Activated T-cell treated with anti-CD3 and anti-CD28 coated beads for 24 hours (primary cell): ENCODE measurements around the gene BRIP1.
"Not testable (repeated sequence)": the region's sequence is repeated elsewhere in the genome, so short reads cannot be mapped to it uniquely, and the experiment has no call there.

Experiments used
- DNase-seq: peaks from one replicate; pipeline ENCODE4 v3.0.0-alpha.2; 2020; ENCODE audit warnings: low read depth

BRIP1 gene

DNA sequence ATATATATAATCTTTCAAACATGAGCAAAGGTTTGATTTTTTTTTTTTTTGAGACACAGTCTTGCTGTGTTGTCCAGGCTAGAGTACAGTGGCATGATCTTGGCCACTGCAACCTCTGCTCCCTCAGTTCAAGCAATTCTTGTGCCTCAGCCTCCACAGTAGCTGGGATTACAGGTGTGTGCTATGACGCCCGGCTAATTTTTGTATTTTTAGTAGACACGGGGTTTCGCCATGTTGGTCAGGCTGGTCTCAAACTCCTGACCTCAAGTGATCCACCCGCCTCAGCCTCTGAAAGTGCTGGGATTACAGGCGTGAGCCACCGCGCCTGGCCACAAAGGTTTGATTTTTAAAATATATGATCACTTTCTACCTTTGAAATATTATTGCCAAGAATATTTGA, 135.5 kb downstream of the BRIP1 start:
- not testable (repeated sequence) for DNase-seq

DNA sequence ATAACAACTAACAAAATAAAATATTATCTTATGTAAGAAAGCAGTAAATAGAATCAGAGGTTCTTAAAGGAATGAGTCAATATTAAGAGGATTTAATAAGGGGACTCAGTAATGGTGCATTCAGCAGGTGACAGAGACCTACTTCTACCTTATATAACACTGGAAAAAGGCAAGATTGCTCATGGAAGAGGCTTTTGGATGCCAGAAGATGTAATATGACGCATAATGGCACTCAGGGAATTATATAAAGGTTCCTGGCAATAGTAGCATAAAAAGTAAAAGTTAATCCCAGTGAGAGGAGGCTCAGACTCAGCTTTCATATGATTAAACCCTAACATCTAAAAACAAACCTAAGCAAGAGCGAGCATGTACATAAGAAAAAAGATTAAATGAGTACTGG, 136.4 kb downstream of the BRIP1 start:
- DNase-seq, result no peak

DNA sequence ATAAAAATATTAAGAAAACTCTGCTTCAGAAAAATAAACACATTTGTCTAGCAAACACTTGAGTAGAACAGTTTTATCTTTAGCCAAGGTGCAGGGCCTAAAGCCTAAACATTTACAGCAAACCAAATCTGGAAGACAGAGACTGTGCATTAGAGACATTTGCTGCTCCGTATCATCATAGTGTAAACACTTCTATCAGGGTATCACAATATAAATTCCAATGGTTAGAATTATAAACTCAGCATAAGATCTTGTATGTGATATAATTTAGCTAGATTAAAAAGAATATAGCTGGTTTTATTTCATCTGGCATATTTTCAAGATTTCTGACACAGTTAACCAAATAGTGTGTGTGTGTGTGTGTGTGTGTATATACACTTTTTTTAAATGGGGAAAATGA, 138.6 kb downstream of the BRIP1 start:
- no peak for DNase-seq

DNA sequence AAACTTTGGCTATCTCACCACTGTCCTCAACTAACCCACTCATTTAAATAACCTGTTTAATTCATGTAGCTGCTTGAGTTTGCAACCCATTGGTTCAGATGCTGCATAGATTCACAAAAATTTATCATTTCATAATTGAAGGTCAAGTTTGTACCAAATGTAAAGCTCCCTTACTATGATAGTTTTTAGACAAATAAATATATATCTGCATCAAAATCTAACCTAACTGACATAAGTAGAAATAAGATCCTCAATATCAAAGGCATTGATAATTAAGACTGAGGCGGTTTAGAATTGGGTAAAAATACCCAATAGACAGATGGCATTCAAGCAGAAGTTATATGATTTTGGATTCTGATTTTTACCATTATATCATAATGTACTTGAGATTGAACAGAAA, 139.4 kb downstream of the BRIP1 start:
- DNase-seq, result no peak

DNA sequence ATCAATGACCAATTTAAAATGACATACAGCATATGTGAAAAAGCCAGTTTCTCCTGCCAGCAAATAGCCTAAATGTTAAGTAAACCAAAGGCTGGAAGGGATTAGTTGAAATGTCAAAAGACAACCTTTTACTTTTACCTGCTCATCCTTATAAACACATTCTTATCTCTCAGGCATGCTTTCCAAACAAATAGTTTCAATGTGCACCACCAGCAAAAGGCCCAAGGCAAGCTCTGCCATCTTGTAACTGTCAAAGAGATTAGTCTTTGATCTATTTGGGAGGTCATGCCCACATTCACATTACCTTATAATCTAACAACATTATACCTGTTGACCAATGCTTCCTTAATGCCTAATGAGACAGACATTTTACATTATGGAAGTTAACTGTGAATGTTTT, 140.1 kb downstream of the BRIP1 start:
- DNase-seq, result no peak

DNA sequence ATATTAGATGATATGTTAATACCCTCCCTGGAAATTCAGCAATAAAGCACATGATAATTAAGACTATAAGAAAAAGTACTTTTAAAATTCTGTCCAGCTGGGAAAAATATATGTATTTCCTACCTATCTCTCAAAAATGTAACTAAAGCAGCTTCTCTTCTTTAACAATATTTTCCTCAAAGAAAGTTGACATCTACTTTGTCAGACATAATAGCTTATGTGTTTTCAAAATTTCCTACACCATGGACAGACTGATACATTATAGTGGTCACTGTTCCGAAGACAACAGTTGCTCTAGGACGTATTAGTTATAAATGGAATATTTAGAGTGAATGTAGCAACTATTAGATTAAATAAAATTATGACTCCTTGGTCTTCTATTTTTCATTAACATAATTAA, 140.9 kb downstream of the BRIP1 start:
- DNase-seq, result no peak

DNA sequence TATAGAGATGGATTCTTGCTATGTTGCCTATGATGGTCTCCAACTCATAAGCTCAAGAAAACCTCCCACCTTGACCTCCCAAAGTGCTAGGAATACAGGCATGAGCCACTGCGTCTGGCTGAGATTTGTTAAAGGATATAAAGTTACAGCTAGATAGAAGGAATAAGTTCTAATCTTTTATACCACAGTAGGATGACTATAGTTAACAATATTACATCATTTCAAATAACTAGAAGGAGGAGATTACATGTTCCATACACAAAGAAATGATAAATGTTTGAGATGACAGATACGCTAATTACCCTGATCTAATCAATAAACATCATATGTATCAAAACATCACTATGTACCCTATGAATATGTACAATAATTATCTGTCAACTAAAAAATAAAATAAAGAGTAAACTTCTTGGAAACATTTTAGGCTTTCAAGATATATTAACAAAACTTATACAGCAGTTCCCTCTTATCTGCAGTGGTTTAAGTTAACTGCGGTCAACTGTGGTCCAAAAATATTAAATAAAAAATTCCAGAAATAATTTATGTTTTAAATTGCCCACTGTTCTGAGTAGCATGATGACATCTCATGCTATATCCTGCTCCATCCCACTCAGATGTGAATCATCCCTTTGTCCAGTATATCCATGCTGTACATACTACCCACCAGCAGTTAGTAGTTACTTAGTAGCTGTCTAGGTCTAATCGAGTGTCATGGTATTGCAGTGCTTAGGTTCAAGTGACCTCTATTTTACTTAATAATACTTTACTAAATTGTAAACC, 143.1 kb downstream of the BRIP1 start:
- DNase-seq, result no peak

DNA sequence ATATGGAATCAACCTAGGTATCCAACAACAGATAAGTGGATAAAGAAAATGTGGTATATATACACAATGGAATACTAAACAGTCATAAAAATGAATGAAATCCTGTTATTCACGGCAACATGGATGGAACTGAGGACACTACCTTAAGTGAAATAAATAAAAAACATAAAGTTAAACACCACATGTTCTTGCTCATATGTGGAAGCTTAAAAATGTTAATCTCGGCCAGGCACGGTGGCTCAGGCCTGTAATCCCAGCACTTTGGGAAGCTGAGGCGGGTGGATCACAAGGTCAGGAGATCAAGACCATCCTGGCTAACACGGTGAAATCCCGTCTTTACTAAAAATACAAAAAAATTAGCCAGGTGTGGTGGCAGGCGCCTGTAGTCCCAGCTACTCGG, 144.1 kb downstream of the BRIP1 start:
- not testable (repeated sequence) for DNase-seq

DNA sequence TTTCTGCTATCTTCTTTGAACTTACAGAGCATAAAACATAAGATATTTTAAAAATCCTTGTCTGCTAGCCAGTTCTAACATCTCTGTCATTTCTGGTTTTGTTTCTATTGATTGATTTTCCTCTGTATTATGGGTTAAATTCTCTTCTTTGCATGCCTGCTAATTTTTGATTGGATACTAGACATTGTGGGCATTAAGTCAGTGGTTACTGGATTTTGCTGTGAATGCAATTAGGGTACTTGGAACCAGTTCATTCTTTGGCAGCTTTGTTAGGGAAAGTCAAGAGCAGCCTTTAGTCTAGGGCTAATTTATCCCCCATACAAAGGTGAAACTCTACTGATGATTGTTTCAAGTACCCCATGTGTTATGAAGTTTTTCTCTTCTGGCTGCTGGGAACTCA, 145.3 kb downstream of the BRIP1 start:
- no peak for DNase-seq

DNA sequence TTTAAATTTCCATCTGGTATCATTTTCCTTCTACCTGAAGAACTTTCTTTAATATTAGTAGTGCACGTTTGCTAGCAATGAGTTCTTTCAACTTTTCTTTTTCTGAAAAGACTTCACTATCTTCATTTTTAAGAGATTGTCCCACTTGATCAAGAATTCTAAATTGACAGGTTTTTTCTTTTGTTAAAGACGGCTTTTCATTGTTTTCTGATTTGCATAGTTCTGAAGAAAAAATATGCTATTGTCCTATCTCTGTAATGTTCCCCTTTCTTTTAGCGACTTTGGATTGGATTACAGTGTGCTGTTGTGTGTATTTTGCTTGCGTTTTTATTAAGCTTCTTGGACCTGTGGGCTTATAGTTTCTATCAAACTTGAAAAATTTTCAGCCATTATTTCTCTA, 146.0 kb downstream of the BRIP1 start:
- DNase-seq, result no peak

DNA sequence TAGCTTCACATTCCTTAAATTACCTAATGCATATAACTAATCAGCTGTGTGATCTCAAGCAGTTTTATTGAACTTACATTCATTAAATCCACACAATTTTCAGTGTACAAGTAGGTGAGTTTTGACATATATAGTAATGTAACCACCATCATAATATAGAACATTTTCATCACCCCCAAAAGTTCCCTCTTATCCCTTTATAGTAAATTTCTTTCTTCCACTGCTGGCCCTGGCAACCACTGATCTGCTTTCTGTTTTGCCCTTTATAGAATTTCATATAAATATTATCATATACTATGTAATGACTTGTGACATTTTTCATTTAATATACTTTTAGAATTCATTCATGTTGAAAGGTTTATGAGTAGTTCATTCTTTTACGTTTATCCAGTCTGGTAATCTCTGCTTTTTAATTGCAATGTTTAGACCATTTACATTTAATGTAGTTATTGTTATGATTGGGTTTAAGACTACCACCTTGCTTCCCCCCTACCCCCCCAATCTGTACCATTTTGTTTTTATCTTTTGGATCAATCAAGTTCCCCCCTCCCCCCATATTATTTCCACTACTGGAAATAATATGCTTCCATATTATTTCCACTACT, 147.0 kb downstream of the BRIP1 start:
- no peak for DNase-seq

DNA sequence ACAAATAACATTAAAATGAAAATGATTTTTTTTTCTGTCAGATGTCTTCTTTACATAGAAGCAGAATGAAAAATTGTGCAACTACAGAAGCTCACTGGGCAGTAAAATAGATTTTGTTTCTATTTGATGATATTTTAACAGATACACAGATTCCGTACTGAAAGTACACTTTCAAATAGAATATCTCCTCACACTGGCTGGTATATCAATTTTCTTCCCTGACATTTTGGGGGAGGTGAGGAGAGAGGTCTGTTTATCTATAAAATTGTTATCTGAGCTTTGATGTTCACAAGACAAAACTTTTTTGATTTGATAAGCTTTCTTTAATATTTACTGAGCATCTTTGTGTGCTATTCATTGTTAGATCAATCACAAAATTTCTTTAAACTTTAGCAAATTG, 148.0 kb downstream of the BRIP1 start:
- no peak for DNase-seq

DNA sequence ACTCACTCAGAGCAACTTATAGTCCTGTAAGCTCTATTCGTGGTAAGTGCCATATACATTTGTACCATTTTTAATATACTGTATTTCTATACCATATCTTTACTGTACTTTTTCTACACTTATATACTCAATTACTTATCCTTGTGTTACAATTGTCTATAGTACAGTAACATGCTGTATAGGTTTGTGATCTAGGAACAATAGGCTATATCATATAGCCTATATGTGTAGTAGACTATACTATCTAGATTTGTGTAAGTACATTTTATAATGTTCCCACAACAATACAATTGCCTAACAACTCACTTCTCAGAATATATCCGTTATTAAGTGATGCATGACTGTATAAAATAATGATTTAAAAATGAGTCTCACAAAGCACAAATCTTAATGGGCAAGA, 149.0 kb downstream of the BRIP1 start:
- no peak for DNase-seq

DNA sequence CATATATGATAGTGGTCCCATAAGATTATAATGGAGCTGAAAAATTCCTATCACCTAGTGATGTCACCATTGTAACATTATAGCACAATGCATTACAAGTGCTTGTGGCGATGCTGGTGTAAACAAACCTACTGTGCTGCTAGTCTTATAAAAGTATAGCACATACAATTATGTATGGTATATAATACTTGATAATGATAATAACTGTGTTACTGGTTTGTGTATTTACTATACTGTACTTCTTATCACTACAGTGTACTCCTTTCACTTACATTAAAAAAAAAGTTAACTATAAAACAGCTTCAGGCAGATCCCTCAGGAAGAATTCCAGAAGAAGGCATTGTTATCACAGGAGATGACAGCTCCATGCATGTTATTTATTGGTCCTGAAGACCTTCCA, 150.3 kb downstream of the BRIP1 start:
- DNase-seq, result no peak

DNA sequence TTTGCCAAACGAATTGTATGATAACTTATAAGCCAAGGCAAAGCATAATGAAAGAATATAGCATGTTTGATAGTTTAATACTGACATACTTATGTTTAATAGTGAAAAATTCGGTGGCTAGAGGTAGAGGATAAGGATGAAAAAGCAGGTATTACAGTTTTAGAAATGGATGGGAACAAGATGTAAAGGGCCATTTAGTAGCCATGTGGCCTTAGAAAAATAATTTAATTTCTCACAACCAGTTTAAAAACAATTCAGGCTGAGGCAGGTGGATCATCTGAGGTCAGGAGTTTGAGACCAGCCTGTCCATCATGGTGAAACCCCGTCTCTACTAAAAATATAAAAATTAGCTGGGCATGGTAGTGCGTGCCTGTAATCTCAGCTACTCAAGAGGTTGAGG, 152.8 kb downstream of the BRIP1 start:
- no peak for DNase-seq

DNA sequence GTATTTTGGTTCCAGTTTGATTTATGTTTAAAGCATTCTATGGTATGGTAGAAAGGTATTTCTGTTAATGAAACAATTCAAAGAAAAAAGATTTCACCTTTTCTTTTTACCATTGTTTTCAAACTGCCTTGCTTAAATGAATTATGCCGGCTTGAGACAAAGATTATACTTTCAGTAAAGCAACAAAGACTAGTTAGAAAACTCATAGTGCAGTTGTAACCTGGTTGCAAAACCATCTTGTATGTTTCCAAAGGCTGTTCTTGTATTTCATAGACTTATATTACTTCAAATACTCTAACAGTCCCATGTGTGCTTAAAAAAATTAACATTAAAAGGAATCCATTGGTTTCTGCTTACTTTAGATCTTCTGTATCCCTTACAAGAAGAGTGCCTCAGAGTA, 153.8 kb downstream of the BRIP1 start:
- no peak for DNase-seq

DNA sequence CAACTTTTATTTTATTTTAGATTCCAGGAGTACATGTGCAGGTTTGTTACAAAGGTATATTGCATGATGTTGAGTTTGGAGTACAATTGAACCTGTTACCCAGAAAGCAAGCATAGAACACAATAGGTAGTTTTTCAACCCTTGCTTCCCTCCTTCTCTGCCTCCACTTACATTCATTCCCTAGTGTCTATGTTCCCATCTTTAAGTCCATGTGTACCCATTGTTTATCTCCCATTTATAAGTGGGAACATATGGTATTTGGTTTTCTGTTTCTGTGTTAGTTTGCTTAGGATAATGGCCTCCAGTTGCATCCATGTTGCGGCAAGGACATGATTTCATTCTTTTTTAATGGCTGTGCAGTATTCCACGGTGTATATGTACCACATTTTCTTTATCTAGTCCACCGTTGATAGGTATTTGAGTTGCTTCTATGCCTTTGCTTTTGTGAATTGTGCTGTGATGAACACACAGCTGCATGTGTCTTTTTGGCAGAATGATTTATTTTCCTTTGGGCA, 158.3 kb downstream of the BRIP1 start:
- DNase-seq, result no peak

DNA sequence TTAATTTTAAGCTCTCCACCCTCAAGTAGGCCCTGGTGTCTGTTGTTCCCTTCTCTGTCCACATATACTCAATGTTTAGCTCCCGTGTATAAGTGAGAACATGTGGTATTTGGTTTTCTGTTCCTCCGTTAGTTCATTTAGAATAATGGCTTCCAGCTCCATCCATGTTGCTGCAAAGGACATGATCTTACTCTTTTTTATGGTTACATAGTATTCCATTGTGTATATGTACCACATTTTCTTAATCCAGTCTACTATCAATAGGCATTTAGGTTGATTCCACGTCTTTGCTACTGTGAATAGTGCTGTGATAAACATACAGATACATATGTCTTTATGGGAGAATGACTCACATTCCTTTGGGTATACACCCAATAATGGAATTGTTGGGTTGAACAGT, 160.9 kb downstream of the BRIP1 start:
- DNase-seq, result no peak

DNA sequence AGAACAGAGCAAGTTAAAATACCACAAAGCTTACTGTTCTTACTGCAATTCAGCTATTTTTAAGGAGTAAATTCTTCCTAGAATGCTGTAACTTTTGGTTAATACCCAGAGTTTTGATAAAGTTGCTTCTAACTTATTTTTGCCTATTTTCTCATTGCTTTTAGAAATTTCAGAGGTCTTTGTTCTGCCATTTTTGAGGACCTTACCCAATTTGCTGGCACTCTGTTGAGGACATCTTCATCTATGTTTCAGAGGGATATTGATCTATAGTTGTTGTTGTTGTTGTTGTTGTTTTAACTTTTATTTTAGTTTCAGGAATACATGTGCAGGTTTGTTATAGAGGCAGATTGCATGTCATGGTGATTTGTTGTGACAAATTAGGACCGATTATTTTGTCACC, 161.3 kb downstream of the BRIP1 start:
- no peak for DNase-seq

DNA sequence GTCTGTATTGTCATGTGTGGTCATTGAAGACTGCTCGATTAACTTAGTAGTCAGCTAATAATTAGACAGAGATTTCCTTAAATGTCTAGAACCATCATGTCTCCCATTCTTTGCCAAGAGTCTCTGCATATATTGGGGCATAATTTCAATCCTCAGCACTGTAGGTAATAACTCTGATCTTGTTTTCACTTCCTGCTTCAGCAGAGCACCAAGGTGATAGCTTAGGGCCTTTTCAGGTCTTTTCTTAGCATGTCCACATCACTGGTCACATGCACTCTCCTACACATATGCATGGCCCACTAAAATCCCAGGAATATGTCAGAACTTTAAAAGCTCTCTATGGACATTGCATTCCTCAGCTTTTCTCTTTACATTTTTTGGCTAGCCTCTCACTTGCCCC, 162.0 kb downstream of the BRIP1 start:
- no peak for DNase-seq

DNA sequence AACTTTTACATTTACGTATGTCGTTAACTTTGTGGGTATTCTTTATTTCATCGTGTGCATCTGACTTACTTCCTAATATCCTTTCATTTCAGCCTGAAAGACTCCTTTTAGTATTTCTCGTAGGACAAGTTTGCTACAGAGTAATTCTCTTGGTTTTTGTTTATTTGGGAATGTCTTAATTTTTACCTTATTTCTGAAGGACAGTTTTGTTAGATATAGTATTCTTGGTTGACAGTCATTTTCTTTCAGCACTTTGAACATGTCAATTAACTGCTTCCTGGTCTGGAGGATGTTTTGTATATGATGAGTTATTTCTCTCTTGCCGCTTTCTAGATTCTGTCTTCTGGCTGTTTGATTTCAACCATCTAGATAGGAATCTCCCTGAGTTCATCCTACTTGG, 163.1 kb downstream of the BRIP1 start:
- no peak for DNase-seq

DNA sequence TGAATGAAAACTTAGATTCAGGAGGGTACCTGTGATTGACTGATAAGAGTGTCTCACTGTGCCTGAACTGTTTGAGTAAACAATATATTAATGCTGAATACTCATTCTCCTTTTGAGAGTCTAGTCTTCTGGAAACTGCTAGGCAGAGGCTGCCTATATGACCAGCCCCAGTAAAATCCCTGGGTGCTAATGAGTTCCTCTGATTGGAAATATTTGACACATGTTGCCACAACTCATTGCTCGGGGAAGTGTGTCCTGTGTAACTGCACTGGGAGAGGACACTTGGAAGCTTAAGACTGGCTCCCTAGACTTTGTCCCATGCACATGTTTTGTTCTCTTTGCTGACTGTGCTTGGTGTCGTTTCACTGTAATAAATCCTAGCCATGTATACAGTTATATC, 163.6 kb downstream of the BRIP1 start:
- DNase-seq, result no peak

DNA sequence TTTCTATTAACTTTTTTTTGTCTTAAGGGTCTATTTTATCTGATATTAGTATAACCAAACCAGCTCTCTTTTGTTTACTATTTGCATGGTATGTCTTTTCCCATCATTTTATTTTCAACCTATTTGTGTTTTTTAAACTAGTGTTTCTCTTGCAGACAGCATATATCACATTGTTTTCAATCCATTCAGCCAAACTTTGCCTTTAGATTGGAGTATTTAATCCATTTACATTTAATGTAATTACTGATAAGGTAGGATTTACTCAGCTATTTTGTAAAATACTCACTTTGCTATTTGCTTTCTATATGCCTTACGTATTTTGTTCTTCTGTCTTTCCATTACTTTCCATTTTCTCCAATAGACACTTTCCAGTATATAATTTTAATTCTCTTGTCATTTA, 164.3 kb downstream of the BRIP1 start:
- no peak for DNase-seq

DNA sequence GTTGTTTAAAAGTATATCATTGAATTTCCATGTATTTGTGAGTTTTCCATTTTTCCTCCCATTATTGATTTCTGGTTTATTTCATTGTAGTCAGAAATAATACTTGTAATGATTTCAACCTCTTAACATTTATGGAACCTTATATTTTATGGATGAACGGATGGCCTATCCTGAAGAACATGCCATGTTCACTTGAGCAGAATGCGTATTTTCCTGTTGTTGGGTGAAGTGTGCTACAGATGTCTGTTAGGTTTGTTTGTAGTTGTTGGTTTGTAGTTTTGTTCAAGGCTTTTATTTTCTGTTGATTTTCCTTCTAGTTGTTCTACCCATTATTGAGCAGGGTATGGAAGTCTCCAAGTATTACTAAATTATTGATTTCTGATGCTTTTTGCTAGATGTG, 165.1 kb downstream of the BRIP1 start:
- DNase-seq, result no peak
